HUES64 (cell line): ENCODE results near the gene SPG7.

Source experiments
- H3K27ac ChIP-seq: 2 replicates; pipeline ENCODE4 v1.7.0; 2013; ENCODE audit warnings: low read depth, low read length, inconsistent platforms
- H3K27me3 ChIP-seq: 2 replicates; pipeline ENCODE4 v1.6.1; 2013; ENCODE audit warnings: mild to moderate bottlenecking, low read length; ENCODE audit not compliant: insufficient read depth
- H3K36me3 ChIP-seq: 2 replicates; pipeline ENCODE4 v1.6.1; 2013; ENCODE audit warnings: mild to moderate bottlenecking, low read length; ENCODE audit not compliant: insufficient read depth
- H3K4me1 ChIP-seq: 2 replicates; pipeline ENCODE4 v1.6.1; 2013; ENCODE audit warnings: mild to moderate bottlenecking, low read length, moderate library complexity; ENCODE audit not compliant: insufficient read depth
- H3K4me3 ChIP-seq: 2 replicates; pipeline ENCODE4 v1.5.1; 2013; ENCODE audit warnings: mild to moderate bottlenecking, low read length, moderate library complexity
- H3K9ac ChIP-seq: 2 replicates; pipeline ENCODE4 v1.6.1; 2013; ENCODE audit warnings: mild to moderate bottlenecking, low read depth, low read length
- H3K9me3 ChIP-seq: 2 replicates; pipeline ENCODE4 v1.6.1; 2013; ENCODE audit warnings: low read depth, low read length; ENCODE audit not compliant: insufficient read depth
- WGBS: fragments of 150-250, 120-280 bp; methylation state at CpG from one replicate; pipeline ENCODE4 v1.1.7; 2013; ENCODE audit warnings: missing lambda C conversion rate; 5-methylcytosine and 5-hydroxymethylcytosine counted together

Gene SPG7

GRCh38 chr16:89473791-89474414 lies 34.3 kb upstream of the SPG7 start:
- WGBS, result 84% methylated on average over 9 of the region's 9 CpGs
- Histone ChIP-seq H3K9me3 (no peaks in the 10 kb centered on the region), H3K27ac (no peak overlapping the region), H3K36me3 (no peaks in the 10 kb centered on the region), H3K4me3 (no peak overlapping the region), H3K4me1 (peaks cover 20% of the 10 kb centered on the region), H3K27me3 (no peaks in the 10 kb centered on the region), H3K9ac (no peak overlapping the region)

DNA sequence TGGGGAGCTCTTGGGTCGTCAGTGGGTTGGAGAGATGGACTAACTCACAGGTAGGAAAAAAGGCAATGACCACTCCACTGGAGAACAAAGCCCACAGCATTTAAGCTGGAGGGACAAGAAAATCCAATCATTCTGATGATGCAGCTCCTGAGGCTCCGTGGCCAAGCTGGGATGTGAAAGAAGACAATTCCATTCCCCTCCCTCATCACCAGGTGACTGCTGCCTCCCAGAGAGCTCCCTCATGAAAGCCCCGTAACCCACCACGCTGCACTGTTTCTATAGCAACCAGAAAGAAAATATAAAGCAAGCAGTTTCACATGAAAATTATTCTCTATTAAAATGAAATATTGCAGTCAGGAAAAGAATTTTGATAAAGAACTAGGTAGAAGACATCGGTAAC lies 33.1 kb upstream of the SPG7 start:
- no peak overlapping the region for H3K27ac ChIP-seq
- H3K4me1 ChIP-seq, result peaks cover 21% of the 10 kb centered on the region
- H3K9ac ChIP-seq, result no peak overlapping the region
- H3K27me3 ChIP-seq, result no peaks in the 10 kb centered on the region
- H3K9me3 ChIP-seq, result no peaks in the 10 kb centered on the region
- no peaks in the 10 kb centered on the region for H3K36me3 ChIP-seq
- no peak overlapping the region for H3K4me3 ChIP-seq
- WGBS, result 79% methylated on average over 5 of the region's 5 CpGs

DNA sequence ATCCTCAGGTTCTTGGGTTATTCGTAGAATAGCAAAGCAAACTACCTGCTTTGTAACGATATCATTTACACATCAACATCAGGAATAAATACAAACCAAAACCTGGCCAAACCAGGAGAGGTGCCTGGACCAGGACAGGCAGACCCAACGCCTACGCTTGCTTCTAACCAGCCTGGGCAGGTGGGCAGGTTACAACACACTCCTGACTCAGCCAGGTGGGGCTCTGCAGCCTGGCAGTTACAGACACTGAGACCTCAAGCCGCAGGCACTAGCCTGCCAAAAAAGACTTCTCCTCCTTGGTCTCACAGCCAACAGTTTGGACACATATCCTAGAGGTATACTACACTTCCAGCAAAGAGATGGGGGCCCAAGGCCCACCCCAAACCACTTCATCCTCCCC lies 31.8 kb upstream of the SPG7 start:
- Histone ChIP-seq H3K9me3 (no peaks in the 10 kb centered on the region), H3K9ac (no peak overlapping the region), H3K4me3 (no peak overlapping the region), H3K4me1 (peaks cover 21% of the 10 kb centered on the region), H3K36me3 (no peaks in the 10 kb centered on the region), H3K27ac (no peak overlapping the region), H3K27me3 (no peaks in the 10 kb centered on the region)
- whole genome bisulfite sequencing, result 88% methylated on average over 5 of the region's 5 CpGs

- Histone ChIP-seq H3K9ac (no peak overlapping the region), H3K4me1 (peaks cover 24% of the 10 kb centered on the region), H3K27me3 (no peaks in the 10 kb centered on the region), H3K4me3 (no peak overlapping the region), H3K36me3 (no peaks in the 10 kb centered on the region), H3K9me3 (no peaks in the 10 kb centered on the region), H3K27ac (no peak overlapping the region)
- WGBS, result 95% methylated on average over 10 of the region's 10 CpGs
Measured at GRCh38 chr16:89476811-89477261, 31.4 kb upstream of the SPG7 start.

GRCh38 chr16:89478576-89479221 lies 29.5 kb upstream of the SPG7 start:
- Histone ChIP-seq H3K4me3 (no peak overlapping the region), H3K27ac (no peak overlapping the region)

GRCh38 chr16:89481356-89481955 lies 26.7 kb upstream of the SPG7 start:
- no peaks in the 10 kb centered on the region for H3K36me3 ChIP-seq
- H3K9ac ChIP-seq, result no peak overlapping the region
- WGBS, result 95% methylated on average over 13 of the region's 13 CpGs
- no peaks in the 10 kb centered on the region for H3K9me3 ChIP-seq
- no peak overlapping the region for H3K27ac ChIP-seq
- H3K4me1 ChIP-seq, result peaks cover 46% of the 10 kb centered on the region
- no peak overlapping the region for H3K4me3 ChIP-seq
- no peaks in the 10 kb centered on the region for H3K27me3 ChIP-seq

More at GRCh38 chr16:89478576-89479221, 29.5 kb upstream of the SPG7 start:
- Histone ChIP-seq H3K27me3 (no peaks in the 10 kb centered on the region), H3K9me3 (no peaks in the 10 kb centered on the region), H3K9ac (no peak overlapping the region), H3K4me1 (peaks cover 38% of the 10 kb centered on the region), H3K36me3 (no peaks in the 10 kb centered on the region)
- WGBS, result 84% methylated on average over 14 of the region's 14 CpGs

- Histone ChIP-seq H3K9me3 (no peaks in the 10 kb centered on the region), H3K36me3 (no peaks in the 10 kb centered on the region), H3K27me3 (no peaks in the 10 kb centered on the region), H3K4me3 (no peak overlapping the region), H3K9ac (no peak overlapping the region), H3K27ac (0 out of 2 replicates have a peak overlapping the region, but pooled peaks have one; percentile 10), H3K4me1 (peaks cover 47% of the 10 kb centered on the region)
- WGBS, result 85% methylated on average over 14 of the region's 14 CpGs
Measured at GRCh38 chr16:89482150-89482816, 25.9 kb upstream of the SPG7 start.

GRCh38 chr16:89482817-89483205 lies 25.4 kb upstream of the SPG7 start:
- H3K4me1 ChIP-seq, result peaks cover 48% of the 10 kb centered on the region

GRCh38 chr16:89484041-89484501 lies 24.1 kb upstream of the SPG7 start:
- Histone ChIP-seq H3K36me3 (no peaks in the 10 kb centered on the region), H3K27ac (no peak overlapping the region), H3K9ac (no peak overlapping the region), H3K9me3 (no peaks in the 10 kb centered on the region), H3K27me3 (no peaks in the 10 kb centered on the region), H3K4me1 (peaks cover 51% of the 10 kb centered on the region), H3K4me3 (no peak overlapping the region)
- 93% methylated on average over 5 of the region's 5 CpGs for WGBS

More at GRCh38 chr16:89482817-89483205, 25.4 kb upstream of the SPG7 start:
- Histone ChIP-seq H3K9ac (no peak overlapping the region), H3K27me3 (no peaks in the 10 kb centered on the region), H3K36me3 (no peaks in the 10 kb centered on the region), H3K4me3 (no peak overlapping the region), H3K27ac (no peak overlapping the region), H3K9me3 (no peaks in the 10 kb centered on the region)
- WGBS, result 83% methylated on average over 5 of the region's 5 CpGs

DNA sequence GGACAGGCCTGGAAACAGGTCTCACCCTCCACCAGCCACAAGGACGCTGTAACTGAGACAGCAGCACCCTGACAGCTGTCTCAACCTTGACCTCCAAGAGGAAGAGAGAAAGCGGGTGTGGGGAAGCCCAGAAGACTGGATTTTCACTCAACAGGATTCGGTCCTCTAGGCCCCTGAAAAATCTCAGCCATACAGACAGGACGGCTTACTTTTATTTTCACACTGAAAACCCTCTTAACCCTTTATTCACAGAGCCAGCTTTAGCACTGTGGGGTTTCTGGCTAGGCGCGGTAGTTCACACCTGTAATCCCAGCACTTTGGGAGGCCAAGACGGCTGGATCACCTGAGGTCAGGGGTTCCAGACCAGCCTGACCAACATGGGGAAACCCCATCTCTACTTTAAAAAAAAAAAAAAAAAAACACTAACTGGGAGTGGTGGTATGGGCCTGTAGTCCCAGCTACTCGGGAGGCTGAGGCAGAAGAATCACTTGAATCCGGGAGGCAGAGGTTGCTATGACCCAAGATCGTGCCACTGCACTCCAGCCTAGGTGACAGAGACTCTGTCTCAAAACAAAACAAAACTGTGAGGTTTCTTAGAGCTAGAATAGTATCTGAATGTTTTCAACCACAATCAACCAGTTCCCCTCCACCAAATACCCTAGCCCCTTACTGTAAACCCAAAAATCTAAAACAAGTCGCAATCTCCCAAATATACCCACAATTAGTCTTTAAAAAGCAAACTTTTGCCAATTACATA lies 23.1 kb upstream of the SPG7 start:
- Histone ChIP-seq H3K9ac (no peak overlapping the region), H3K36me3 (no peaks in the 10 kb centered on the region), H3K27me3 (no peaks in the 10 kb centered on the region), H3K9me3 (no peaks in the 10 kb centered on the region), H3K4me1 (peaks cover 51% of the 10 kb centered on the region), H3K4me3 (no peak overlapping the region), H3K27ac (no peak overlapping the region)
- 67% methylated on average over 10 of the region's 11 CpGs for WGBS
